ENCODE results near the gene GRAP2. TPM values are rescaled to one million over a fixed set of nuclear protein-coding genes. Genes with fewer than 3 reads are reported as not detected.

GRAP2 gene
- total and polyA plus RNA-seq, 2 of the 4 experiments (the other 2 are of a cell fraction): not detected

- in situ Hi-C loops (cut with MboI; ENCODE audit: low sequenced_read_pairs) (no loop called here), dilution Hi-C loops (cut with HindIII; ENCODE audit: low sequenced_read_pairs, unreplicated experiment) (no loop called here), intact Hi-C loops (cut with micrococcal nuclease) (no loop called here)
- POLR2A ChIA-PET (ENCODE audit: unreplicated experiment): interaction anchor here (0.5 kb wide), 1 partner anchor 95 kb away, joined by 3 read pairs; no protein-coding TSS in a partner anchor
- H3K56ac ChIP-seq (ENCODE audit: extremely low read depth, insufficient read depth, low read length): no peak overlapping the region
- H3K9me1 ChIP-seq (ENCODE audit: insufficient read depth, low read length): no peaks in the 10 kb centered on the region
- no peak overlapping the region for H4K5ac ChIP-seq (ENCODE audit: low read depth, low read length)
- H2BK20ac ChIP-seq (ENCODE audit: low read depth, low read length): no peak overlapping the region
- H4K20me1 ChIP-seq (ENCODE audit: insufficient read depth, low read length): no peaks in the 10 kb centered on the region
- no peak overlapping the region for H3K14ac ChIP-seq (replicated peaks; ENCODE audit: low read depth, low read length)
- H2AFZ ChIP-seq (replicated peaks; ENCODE audit: low read length, poor library complexity): no peak overlapping the region
- no peaks in the 10 kb centered on the region for H3K79me1 ChIP-seq (ENCODE audit: low read depth in 1 of 2, low read length in 2 of 2)
- H3K36me3 ChIP-seq (ENCODE audit: control insufficient read depth, insufficient read depth, low read length): no peaks in the 10 kb centered on the region
- H4K91ac ChIP-seq (ENCODE audit: insufficient read depth, low read depth, low read length): no peak overlapping the region
- H3K4me3 ChIP-seq (ENCODE audit: insufficient read depth, low read depth, low read length): no peak overlapping the region
- no peaks in the 10 kb centered on the region; the same call in 1 of the 2 replicates for H3K4me1 ChIP-seq (ENCODE audit: control insufficient read depth, insufficient read depth, low read length)
- H3K23ac ChIP-seq (ENCODE audit: low read depth, low read length): no peak overlapping the region
- DNase-seq: no peak
- no peak overlapping the region for H3K4me2 ChIP-seq (ENCODE audit: low read depth, low read length)
- CTCF ChIA-PET: interaction anchor here (0.7 kb wide), 1 partner anchor 91 kb away, joined by 3 read pairs; no protein-coding TSS in a partner anchor
- H3K27ac ChIP-seq (ENCODE audit: insufficient read depth, low read length): no peak overlapping the region
- no peak overlapping the region for H2BK15ac ChIP-seq (ENCODE audit: low read depth, low read length)
- peaks cover 68% of the 10 kb centered on the region for H3K27me3 ChIP-seq (ENCODE audit: control insufficient read depth, insufficient read depth, low read length)
- no peak overlapping the region for H2AK5ac ChIP-seq (ENCODE audit: low read depth, low read length)
- H3K9ac ChIP-seq (ENCODE audit: low read depth, low read length): no peak overlapping the region
- 67% methylated on average over 1 of the region's 7 CpGs; no CpG with 5 or more reads in 1 of the 2 experiments for WGBS, 2 experiments (ENCODE audit: extremely low coverage in 2 of 2, insufficient read length in 1 of 2)
- no peak for ATAC-seq (ENCODE audit: low read depth)
- no TSS peak for BruUV-seq (replicated peaks)
- H3K9me3 ChIP-seq (ENCODE audit: control insufficient read depth, insufficient read depth, low read length): no peaks in the 10 kb centered on the region
- H2BK120ac ChIP-seq (ENCODE audit: low read depth, low read length): no peak overlapping the region
- no peak overlapping the region for H4K8ac ChIP-seq (ENCODE audit: low read depth in 2 of 2, low read length in 2 of 2)
- H3K4ac ChIP-seq (ENCODE audit: low read depth, low read length): no peak overlapping the region
- no peak overlapping the region for H2AK9ac ChIP-seq (replicated peaks; ENCODE audit: low read depth, low read length, poor library complexity)
- H2BK5ac ChIP-seq (ENCODE audit: low read depth, low read length, poor library complexity, severe bottlenecking): no peak overlapping the region
- H3K18ac ChIP-seq (ENCODE audit: low read depth, low read length): no peak overlapping the region
- TF ChIP-seq RCOR1 (IDR thresholded peaks at IDR 0.05; ENCODE audit: insufficient replicate concordance, low read length) (no peak), CHD1 (IDR thresholded peaks at IDR 0.05; ENCODE audit: low read depth, low read length) (no peak), POLR2A (IDR thresholded peaks at IDR 0.05; ENCODE audit: low read depth, low read length) (no peak), USF2 (IDR thresholded peaks at IDR 0.05; ENCODE audit: low read depth, low read length) (no peak), MAFK (IDR thresholded peaks at IDR 0.05; ENCODE audit: low read depth, low read length) (no peak), SMC3 (IDR thresholded peaks at IDR 0.05; ENCODE audit: low read depth, low read length) (peak; percentile 65), ELK1 (IDR thresholded peaks at IDR 0.05; ENCODE audit: borderline replicate concordance, low read depth, low read length) (no peak), CEBPB (IDR thresholded peaks at IDR 0.05; ENCODE audit: low read depth, low read length) (no peak), FOS (IDR thresholded peaks at IDR 0.05; ENCODE audit: low read depth, low read length) (no peak), BHLHE40 (IDR thresholded peaks at IDR 0.05; ENCODE audit: low read depth, low read length) (no peak), RFX5 (IDR thresholded peaks at IDR 0.05; ENCODE audit: low read depth, low read length) (no peak), MAZ (IDR thresholded peaks at IDR 0.05; ENCODE audit: borderline replicate concordance, low read depth, low read length) (no peak), MXI1 (IDR thresholded peaks at IDR 0.05; ENCODE audit: borderline replicate concordance, low read depth, low read length) (no peak), NFE2L2 (IDR thresholded peaks at IDR 0.05; ENCODE audit: low read depth, low read length) (no peak), CTCF (conservative IDR thresholded peaks at IDR 0.05; ENCODE audit: low read depth, low read length) (peak; percentile 44)
Observed at GRCh38 chr22:39932918-39933649, 32.2 kb downstream of the GRAP2 start.
